Measurements from ENCODE around the gene FGD2. TPM values are rescaled to one million over a fixed set of nuclear protein-coding genes. Genes with fewer than 3 reads are reported as not detected.

The FGD2 gene
- total RNA-seq, 1 experiment from 2014 or later: 0.08 TPM

DNA sequence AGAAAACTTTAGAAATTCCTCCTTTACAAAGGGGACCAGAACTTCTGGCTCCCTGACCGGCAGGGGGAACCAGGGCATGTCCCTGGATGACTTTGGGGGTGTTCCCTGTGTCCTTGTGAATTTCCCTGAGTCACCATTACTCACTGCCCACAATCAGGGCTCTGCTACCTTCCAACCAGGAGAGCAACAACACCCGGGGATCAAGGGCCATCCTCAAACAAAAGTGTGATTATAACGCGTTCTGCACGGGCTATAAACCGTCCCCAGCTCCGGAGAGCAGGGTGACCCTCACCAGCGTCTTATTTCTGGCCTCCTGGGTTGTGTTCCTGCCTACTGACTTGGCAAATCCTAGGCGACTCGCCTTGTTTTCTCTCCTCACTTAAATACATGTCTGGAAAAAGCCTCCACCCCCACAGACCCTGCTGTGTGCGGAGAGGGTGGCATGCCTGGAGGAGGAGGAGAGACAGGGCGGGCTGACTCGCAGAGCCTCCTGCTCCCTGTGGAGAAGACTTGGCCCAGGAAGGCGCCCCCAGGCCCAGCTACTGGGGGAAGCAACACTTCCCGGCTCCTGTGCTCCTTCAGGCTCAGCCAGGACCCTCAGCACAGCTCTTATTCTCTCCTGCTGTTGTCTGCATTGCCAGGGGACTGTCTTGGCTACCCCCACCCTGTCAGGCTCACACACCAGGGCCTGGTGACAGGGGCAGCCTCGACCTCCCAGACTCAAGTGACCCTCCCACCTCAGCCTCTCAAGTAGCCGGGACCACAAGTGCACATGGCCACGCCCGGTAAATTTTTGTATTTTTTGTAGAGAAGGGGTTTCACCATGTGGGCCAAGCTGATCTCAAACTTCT, 54.1 kb downstream of the FGD2 start:
- in situ Hi-C loops (cut with HindIII; ENCODE audit: low pct_unique_long_range_greater_than_20kb, low sequenced_read_pairs): no loop called here
- peak; percentile 59 for DNase-seq (ENCODE audit: low read depth, low spot score)

- no peak for DNase-seq (ENCODE audit: low read depth, low spot score)
- in situ Hi-C loops (cut with HindIII; ENCODE audit: low pct_unique_long_range_greater_than_20kb, low sequenced_read_pairs): no loop called here
These were observed 54.7 kb downstream of the FGD2 start for GRCh38 chr6:37060195-37060559.

DNA sequence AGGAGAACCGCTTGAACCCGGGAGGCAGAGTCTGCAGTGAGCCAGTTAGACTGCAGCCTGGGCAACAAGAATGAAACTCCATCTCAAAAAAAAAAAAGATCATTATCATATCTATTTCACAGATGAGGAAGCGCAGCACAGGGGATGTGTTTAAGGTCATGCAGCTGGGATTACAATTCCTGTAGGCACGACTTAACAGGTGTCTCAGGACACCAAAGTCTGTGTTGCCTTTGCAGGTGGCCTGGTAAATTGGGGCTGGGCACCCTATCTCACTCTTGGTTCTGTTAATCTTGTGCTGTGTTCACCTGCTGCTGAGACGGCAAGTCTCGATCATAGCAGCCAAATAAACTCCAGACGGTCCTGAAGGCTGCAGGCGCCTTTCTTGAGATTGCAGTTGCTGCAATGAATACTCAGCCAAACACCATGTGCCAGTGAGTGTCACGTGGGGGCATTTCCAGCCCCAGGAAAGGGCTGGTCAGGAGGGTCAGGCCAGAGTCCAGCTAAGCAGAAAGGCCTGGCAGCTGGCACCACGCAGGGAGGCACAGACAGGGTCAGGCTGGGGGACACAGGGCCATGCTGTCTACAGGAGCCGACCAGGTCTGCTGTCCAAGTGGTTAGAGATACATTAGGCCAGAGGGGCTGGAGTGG, 55.8 kb downstream of the FGD2 start:
- in situ Hi-C loops (cut with HindIII; ENCODE audit: low pct_unique_long_range_greater_than_20kb, low sequenced_read_pairs): no loop called here
- peak; percentile 26 for DNase-seq (ENCODE audit: low read depth, low spot score)

DNA sequence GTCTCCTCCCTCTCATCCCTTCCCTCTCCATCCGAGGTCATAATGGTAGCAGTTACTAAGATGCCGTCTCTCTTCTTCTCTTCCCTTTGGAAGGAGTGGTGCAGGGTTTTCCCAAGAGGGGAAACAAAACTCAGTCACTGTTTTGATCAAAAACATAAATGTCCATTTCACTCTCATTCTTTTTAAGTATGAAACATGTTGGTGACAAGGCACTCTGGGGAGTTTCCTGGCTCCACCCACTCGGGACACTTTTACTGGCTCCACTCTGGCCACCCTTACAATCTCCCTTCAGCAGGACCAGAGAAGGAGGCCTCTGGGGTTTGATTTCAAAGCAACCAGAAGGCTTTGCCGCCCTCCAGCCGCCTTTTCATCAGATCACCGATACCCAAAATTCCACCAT, 57.0 kb downstream of the FGD2 start:
- in situ Hi-C loops (cut with HindIII; ENCODE audit: low pct_unique_long_range_greater_than_20kb, low sequenced_read_pairs): no loop called here
- no peak for DNase-seq (ENCODE audit: low read depth, low spot score)

DNA sequence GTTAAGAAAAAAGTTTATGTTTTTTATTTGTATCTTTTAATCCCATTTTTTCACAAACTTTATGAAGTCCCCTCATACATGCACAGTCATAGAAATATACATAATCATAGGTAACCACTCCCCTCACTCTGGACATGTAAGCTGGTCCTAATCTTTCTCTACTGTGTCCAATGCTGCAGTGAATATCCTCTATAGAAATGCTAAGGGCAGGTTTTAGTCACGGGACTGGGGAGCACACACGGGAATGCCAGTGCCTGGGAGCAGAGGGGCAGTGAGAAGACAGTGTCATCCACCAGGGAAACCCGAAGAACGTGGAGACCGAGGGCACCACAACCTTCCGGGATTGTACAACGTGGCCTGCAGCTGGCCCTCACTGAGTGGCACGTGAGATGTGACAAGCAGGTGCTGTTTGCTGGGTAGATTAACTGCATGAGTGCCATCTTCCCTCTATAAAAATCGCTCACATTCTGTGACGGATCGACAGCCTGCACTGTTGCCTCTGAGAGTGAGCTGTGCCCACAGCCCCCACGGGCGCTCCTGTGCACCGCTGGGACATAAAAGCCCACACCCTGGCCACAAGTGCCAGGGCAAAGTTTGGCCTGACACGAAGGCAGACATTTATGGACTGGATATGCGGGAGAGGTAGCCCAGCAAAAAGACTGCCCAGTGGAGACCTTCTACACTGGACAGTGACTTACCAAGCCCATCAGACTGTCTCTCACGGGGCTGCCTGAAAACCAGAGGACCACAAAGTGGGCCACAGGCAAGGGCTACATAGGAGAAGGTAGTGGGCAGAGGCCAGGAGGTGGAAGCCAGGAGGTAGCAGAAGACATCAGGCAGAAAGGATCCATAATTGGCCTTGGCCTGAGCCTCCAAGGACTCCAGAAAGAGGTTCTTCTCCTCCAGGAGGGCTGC, 63.2 kb downstream of the FGD2 start:
- in situ Hi-C loops (cut with HindIII; ENCODE audit: low pct_unique_long_range_greater_than_20kb, low sequenced_read_pairs): no loop called here
- DNase-seq (ENCODE audit: low read depth, low spot score): no peak

GRCh38 chr6:37069639-37070038, 64.2 kb downstream of the FGD2 start:
- in situ Hi-C loops (cut with HindIII; ENCODE audit: low pct_unique_long_range_greater_than_20kb, low sequenced_read_pairs): no loop called here
- DNase-seq (ENCODE audit: low read depth, low spot score): no peak

DNA sequence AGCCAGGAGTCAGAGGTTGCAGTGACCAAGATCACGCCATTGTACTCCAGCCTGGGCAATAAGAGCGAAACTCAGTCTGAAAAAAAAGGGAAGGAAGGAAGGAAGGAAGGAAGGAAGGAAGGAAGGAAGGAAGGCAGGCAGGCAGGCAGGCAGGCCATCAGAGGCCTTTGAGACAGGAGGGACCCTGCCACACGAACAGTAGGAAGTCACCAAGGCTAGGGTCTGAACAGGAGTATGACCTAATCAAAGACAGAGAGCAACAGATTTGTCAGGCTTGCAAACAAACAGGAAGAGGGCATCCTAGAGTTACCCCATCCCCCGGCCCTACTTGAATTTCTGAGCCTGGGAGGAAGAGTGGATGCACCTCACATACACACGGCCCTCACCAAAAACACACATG, 67.1 kb downstream of the FGD2 start:
- in situ Hi-C loops (cut with HindIII; ENCODE audit: low pct_unique_long_range_greater_than_20kb, low sequenced_read_pairs): no loop called here
- no peak for DNase-seq (ENCODE audit: low read depth, low spot score)

DNA sequence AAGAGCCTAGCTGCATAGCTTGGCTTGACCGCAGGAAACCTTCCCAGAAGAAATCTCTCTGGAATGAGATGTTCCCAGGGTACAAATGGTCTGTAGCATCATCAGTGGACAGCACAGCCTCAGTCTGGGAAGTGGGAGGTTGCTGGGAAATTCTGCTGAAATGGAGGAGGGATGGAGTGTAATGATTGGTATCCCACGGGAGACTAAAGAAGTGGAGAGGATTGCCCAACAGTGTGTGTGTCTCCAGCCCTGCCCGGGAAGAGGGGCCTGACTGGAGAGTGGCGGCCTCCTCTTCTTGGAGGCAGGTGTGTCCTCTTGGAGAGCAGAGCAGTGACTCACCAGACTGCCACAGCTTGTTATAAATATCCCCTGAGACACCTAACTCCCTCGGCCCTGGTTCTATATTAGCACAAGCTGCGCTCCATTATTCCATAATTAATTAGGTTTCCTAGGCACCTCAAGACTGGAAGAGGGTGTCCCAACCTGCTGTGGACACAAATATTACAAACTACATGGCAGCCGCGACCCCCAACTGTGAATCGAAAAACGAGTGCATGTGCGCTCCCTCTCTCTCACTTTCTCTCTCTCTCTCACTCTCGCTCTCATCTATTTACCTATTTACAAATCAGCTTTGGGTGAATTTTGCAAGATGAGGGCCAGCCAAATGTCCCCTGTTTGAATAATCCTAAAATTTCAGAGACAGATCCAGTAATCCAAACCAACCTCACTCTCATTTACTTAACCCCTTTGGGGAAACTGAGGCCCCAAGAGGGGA, 68.8 kb downstream of the FGD2 start:
- in situ Hi-C loops (cut with HindIII; ENCODE audit: low pct_unique_long_range_greater_than_20kb, low sequenced_read_pairs): no loop called here

DNA sequence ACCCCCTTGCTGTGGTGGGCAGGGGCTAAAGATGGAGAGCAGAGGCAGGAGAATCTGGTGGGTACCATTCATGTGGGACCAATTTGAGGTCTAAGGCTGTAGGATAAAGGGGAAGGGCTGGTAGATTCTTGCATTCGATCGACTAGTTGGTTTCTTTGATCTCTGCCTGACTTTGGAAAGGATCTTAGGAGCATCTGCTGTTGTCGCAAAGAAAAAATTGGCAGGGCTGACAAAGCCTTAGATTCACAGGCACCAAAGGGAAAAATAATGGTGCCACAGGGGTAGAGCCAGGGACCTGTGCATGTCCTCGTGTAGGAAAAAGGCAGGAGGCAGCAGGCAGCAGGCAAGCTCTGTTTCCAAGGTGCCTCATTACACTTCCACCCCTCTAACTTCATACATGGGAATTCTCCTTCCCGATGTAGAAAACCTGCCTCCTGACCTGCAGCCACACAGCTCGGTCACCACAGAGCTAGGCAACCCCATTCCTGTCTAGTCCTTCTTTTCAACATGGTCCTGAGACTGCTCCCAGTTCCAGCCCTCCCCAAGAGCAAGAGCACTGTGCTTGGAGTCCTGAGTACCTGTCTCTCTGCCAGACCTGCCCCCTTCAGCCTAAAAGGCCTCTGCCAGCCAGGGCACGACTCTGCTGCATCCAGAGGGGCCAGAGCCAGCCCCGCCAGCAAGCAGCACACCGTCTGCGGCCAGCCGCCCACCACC, 71.9 kb downstream of the FGD2 start:
- DNase-seq (ENCODE audit: low read depth, low spot score): no peak
- in situ Hi-C loops (cut with HindIII; ENCODE audit: low pct_unique_long_range_greater_than_20kb, low sequenced_read_pairs): no loop called here

More for the DNA sequence above, 68.8 kb downstream of the FGD2 start:
- no peak for DNase-seq (ENCODE audit: low read depth, low spot score)

- no peak for DNase-seq (ENCODE audit: low read depth, low spot score)
- in situ Hi-C loops (cut with HindIII; ENCODE audit: low pct_unique_long_range_greater_than_20kb, low sequenced_read_pairs): no loop called here
These were observed 72.4 kb downstream of the FGD2 start for GRCh38 chr6:37077905-37078296.

Other genes with a start within 250 kb of the FGD2 start
- 0.63 TPM in 1 of 2 replicates, not detected in the other for gene CPNE5, start 166.2 kb upstream of the FGD2 start, total RNA-seq (2014; rRNA removed; shearing (Covaris generic))
- gene PPIL1, start 130.9 kb upstream of the FGD2 start, total RNA-seq (2014; rRNA removed; shearing (Covaris generic)): 56.7 and 57.1 TPM in 2 replicates
- gene C6orf89, start 119.7 kb upstream of the FGD2 start, total RNA-seq (2014; rRNA removed; shearing (Covaris generic)): 47.0 and 55.9 TPM in 2 replicates
- not detected in 2 replicates for gene PI16, start 50.9 kb upstream of the FGD2 start, total RNA-seq (2014; rRNA removed; shearing (Covaris generic))
- gene MTCH1, start 19.5 kb upstream of the FGD2 start, total RNA-seq (2014; rRNA removed; shearing (Covaris generic)): 214 and 222 TPM in 2 replicates
- 0.85 and 1.1 TPM in 2 replicates for gene PIM1, start 164.5 kb downstream of the FGD2 start, total RNA-seq (2014; rRNA removed; shearing (Covaris generic))